Cortex of kidney (tissue), 1 donor: ENCODE measurements around the gene VPS39.

Experiments
- DNase-seq: peaks from one replicate; lab custom pipeline; 2025; lab: John Stamatoyannopoulos, UW

VPS39 gene

GRCh38 chr15:42157981-42158765 is 49.9 kb downstream of the VPS39 start:
- DNase-seq, result no peak

- DNase-seq, result no peak
Observed at GRCh38 chr15:42157381-42157780, 50.7 kb downstream of the VPS39 start.

DNA sequence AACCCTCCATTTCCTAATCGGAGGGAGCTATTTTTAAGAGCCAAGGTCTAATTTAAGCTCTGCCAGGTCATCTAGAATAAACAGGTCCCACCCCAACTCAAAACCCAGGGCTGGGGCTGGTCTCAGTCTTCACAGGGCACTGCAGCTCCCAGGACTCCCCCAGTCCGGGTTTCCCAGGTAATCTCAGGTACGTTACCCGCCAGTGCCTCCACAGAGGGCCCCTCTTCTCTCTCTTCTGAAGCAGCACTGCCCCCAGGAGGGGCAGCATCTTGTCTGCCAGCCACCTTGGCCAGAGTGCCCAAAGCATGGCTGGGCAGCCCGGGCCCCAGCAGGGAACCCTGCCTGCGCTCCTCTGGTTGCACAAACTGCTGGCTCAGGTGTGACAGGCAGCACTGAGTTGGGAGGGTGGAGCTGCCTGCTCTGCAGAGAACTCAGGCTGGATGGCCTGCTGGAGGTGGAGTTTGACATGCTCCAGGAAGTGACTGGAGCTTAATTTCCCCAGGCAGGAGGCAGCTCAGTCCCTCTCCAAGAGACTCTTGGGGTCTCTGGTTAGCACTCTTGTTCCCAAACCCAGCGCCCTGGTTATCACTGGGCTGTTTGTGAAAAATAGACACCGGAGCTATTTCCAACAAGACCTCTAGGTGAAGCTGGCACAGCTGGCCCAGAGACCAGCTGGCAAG is 51.7 kb downstream of the VPS39 start, which contains the start of gene PLA2G4F:
Gene PLA2G4F, minus strand, starts transcription at position 394 of the 680 bp plus-strand sequence. Its CDS starts 87 bp downstream, at position 307.
- no peak for DNase-seq

- DNase-seq, result no peak
Observed at GRCh38 chr15:42155546-42156242, 52.4 kb downstream of the VPS39 start.

DNA sequence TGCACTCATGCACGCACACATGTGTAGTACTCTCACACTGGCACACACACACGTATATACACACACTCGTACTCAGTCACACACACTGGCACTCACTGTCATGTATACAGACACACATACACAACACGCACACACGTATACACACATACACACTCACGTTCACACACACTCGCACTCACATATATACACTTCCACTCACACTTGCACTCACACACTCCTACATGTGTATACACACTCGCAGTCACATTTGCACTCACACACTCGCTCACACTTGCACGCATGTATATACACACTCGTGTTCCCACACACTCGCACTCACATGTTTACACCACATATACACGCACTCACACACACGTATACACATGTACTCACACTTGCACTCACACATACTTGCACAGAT is 53.1 kb downstream of the VPS39 start:
- DNase-seq, result no peak

GRCh38 chr15:42154212-42154941 is 53.7 kb downstream of the VPS39 start:
- no peak for DNase-seq

- DNase-seq, result no peak
Observed at GRCh38 chr15:42153874-42154211, 54.3 kb downstream of the VPS39 start.

GRCh38 chr15:42152921-42153698 is 55.0 kb downstream of the VPS39 start:
- no peak for DNase-seq

- no peak for DNase-seq
Observed at GRCh38 chr15:42152196-42152920, 55.7 kb downstream of the VPS39 start.

DNA sequence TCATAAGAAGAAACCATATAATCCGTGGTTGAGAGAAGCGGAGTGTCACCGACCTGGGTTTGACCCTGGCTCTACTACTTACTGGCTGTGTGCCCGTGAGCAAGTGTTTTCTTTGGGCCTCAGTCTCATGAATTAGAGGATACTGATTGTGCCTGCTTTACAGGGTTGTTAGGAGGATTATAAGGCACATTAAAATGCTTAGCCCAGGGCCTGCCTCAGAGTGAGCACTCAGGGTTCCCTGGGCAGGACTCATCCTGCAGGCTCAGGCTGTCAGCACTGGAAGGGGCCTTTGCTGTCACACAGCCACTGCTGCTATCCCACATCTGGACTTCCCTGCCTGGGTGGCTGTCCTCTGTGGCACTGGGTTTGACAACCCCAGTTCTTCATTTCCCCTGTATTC is 56.4 kb downstream of the VPS39 start:
- DNase-seq, result no peak

- DNase-seq, result no peak
Observed at GRCh38 chr15:42151141-42151561, 57.0 kb downstream of the VPS39 start.

GRCh38 chr15:42150219-42150970 is 57.7 kb downstream of the VPS39 start:
- no peak for DNase-seq

- DNase-seq, result no peak
Observed at GRCh38 chr15:42149493-42150218, 58.4 kb downstream of the VPS39 start.

- no peak for DNase-seq
Observed at GRCh38 chr15:42148808-42149492, 59.2 kb downstream of the VPS39 start.

DNA sequence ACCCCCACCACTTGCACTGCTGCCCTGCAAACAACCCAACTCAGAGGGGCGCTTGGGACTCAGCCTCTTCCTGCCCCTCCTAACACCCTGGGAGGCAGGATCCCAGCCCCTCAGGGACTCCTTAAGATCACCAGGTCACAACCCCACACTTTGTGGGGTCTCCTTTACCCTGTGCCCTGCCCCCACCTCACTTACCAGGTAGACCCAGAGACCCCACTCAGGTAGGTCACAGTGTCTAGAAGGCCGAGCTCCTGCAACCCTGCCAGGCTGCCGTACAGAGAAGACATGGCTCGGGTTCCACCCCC is 60.7 kb downstream of the VPS39 start:
- no peak for DNase-seq

GRCh38 chr15:42146551-42147430 is 61.3 kb downstream of the VPS39 start:
- DNase-seq, result no peak

- no peak for DNase-seq
Observed at GRCh38 chr15:42145546-42146455, 62.3 kb downstream of the VPS39 start.
